Omental fat pad (tissue), 4 donors: ENCODE results near the gene GINS2. TPM values are rescaled to one million over a fixed set of nuclear protein-coding genes. Genes with fewer than 3 reads are reported as not detected.

Experiments used
- ATAC-seq: fragments of 150-250 bp; one replicate; pipeline ENCODE4 v1.9.1; 2016; ENCODE audit warnings: mild to moderate bottlenecking, moderate library complexity; ENCODE audit not compliant: low FRiP score
- DNase-seq: peaks from one replicate; pipeline ENCODE4 v3.0.0-alpha.2; 2019; ENCODE audit warnings: low spot score
- total RNA-seq, 4 donors: library from RNA; depleted of rRNA; stranded (reverse); fragments of >200 nt; gene quantifications; one replicate each; pipeline ENCODE4 v1.1.0, GENCODE V29; 2016
- TF ChIP-seq, protein P1 (sequence below), 3 donors: fragments of 450-650 bp; IDR thresholded peaks; one replicate each; pipeline ENCODE4 v1.5.1; 2016 to 2017; ENCODE audit warnings: antibody characterized with exemption in 3 of 3, mild to moderate bottlenecking in 3 of 3, moderate library complexity in 2 of 3

Gene GINS2
- total RNA-seq, 4 donors from 2014 or later, result 0.25 to 0.72 TPM; not detected in 2

GRCh38 chr16:85724126-85724879 is 35.5 kb upstream of the GINS2 start:
- no peak for DNase-seq
- TF ChIP-seq, protein P1, sequence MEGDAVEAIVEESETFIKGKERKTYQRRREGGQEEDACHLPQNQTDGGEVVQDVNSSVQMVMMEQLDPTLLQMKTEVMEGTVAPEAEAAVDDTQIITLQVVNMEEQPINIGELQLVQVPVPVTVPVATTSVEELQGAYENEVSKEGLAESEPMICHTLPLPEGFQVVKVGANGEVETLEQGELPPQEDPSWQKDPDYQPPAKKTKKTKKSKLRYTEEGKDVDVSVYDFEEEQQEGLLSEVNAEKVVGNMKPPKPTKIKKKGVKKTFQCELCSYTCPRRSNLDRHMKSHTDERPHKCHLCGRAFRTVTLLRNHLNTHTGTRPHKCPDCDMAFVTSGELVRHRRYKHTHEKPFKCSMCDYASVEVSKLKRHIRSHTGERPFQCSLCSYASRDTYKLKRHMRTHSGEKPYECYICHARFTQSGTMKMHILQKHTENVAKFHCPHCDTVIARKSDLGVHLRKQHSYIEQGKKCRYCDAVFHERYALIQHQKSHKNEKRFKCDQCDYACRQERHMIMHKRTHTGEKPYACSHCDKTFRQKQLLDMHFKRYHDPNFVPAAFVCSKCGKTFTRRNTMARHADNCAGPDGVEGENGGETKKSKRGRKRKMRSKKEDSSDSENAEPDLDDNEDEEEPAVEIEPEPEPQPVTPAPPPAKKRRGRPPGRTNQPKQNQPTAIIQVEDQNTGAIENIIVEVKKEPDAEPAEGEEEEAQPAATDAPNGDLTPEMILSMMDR (IDR thresholded peaks at IDR 0.05), result no peak

DNA sequence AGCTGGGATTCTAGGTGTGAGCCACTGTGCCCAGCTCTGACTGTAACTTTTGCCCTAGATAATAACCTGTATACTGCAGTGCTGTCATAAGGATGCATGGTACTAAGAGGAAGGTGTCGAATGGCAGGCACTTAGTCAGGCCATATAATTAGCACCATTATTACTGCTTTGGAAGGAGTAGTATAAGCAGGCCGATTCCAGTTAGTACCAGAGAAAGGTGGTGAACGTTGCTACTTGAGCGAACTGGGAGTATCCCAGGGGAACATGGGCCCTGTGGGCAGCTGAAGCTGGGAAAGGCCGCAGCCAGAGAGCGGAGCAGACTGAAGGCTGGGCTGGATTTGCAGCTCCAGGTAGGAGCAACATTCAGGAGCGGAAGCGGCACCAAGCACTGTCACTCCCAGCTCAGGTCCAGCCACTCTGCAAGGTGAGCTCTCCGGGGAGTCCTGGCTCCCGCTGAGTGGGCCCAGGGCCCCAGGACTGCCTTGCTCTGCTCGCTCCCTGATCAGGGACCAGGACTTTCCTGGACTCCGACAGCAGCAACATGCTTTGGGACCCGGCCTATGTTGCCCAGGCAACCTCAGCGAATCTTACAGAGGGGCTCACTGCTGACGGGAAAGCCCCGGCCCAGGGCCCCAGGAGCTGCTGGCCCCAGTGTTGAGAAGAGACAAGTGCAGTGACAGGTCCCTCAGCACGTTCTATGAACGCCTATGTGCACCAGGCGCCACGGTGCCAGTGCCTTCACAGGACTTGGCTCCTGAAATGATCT is 33.6 kb upstream of the GINS2 start:
- TF ChIP-seq, protein P1 (IDR thresholded peaks at IDR 0.05), result no peak
- ATAC-seq, result no peak
- DNase-seq, result no peak

More at GRCh38 chr16:85724126-85724879, 35.5 kb upstream of the GINS2 start:
- ATAC-seq, result no peak

DNA sequence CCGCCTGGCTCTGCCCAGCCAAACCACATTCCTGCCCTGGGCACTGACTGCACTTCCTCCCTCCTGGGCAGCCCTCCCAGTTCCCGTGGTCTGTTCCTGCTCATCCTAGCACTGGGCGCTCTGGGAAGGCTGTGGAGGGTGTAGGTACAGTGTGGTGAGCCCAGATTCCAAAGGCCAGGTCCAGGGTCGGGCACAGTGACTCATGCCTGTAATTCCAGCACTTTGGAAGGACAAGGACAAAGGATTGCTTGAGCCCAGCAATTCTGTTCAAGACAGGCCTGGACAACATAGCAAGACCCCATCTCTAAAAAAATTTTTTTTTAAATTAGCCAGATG is 31.5 kb upstream of the GINS2 start:
- TF ChIP-seq, protein P1 (IDR thresholded peaks at IDR 0.05), result no peak
- ATAC-seq (no peak), DNase-seq (no peak)

GRCh38 chr16:85719605-85720301 is 31.0 kb upstream of the GINS2 start:
- ATAC-seq (no peak), DNase-seq (no peak)
- TF ChIP-seq, protein P1 (IDR thresholded peaks at IDR 0.05), result no peak

GRCh38 chr16:85718682-85719081 is 29.9 kb upstream of the GINS2 start:
- DNase-seq (no peak), ATAC-seq (no peak)
- TF ChIP-seq, protein P1 (IDR thresholded peaks at IDR 0.05), result no peak

- ATAC-seq, result no peak
- TF ChIP-seq, protein P1 (IDR thresholded peaks at IDR 0.05), result no peak
- DNase-seq, result no peak
These were observed 29.4 kb upstream of the GINS2 start for GRCh38 chr16:85718153-85718477.
